ENCODE data around the gene F12. TPM values are rescaled to one million over a fixed set of nuclear protein-coding genes. Genes with fewer than 3 reads are reported as not detected.

The F12 gene
- total RNA-seq, 4 donors from 2014 or later = 0.27 to 0.89 TPM; not detected in 2

DNA sequence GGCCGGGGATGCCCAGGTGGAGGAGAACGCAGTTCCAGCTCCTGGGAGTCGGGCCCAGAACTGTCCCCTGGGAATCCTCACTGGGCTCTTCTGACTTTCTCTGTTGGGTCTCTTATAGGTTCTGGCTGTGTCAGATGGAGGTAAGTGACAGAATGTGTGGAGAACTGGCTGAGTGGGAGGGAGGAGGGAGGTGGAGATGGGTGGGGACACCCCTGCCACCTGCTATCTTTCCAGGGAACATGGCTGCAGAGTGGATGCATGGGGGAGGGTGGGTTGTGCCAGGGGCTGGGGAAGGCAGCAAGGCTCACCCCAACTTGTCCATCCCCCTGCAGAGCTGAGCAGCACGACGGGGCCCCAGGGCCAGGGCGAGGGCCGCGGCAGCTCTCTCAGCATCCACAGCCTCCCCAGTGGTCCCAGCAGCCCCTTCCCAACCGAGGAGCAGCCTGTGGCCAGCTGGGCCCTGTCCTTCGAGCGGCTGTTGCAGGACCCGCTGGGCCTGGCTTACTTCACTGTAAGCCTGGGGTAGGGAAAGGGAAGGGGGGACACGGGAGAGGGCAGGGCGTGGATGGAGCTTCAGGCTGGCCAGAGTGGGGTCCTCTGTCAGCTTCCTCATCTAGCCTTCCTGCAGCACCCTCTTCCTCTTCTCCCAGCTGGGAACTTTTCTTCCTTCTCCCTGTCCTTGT is 43.4 kb downstream of the F12 start:
- WGBS, 2 donors (ENCODE audit: low coverage in 1 of 2) = 22 to 40% methylated on average over 7 of the region's 14 CpGs
- no peak for ATAC-seq

DNA sequence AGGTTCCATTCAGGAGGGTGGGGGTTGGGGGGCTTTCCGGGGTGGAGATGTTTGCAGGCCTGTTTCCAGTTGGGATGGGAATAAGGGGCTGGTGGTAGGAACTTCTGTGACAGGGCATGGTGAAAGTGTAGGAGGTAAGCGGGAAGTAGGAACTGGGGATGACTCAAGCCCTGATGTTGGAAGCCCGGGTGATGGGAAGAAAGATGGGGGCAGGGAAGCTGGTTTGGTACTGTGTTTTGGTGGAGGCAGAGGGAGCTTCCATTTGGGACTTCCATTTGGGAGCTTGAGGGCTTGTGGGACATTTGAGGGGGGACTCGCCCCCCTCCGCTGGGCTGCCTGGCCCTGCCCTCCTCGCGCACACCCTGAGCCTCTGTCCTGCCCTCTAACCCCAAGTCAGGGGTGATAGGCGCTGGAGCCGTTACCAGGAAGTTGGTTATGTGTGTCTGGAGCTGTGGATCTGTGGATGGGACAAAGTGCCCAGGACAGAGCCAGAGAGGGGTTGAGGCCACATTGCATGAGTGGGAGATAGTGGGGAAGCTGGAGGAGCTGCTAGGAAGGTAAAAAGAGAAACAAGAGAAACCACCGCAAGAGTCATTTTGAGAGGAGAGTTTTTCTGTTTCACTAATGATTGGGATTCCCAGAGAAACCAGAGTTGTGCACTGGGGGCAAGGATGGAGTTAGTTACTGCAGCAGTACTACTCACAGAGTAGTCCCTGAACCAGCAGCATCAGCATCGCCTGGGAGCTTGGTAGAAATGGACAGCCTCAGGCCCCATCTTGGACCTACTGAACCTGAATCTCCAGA is 45.0 kb downstream of the F12 start:
- 65 to 69% methylated on average over 2 to 5 of the region's 11 CpGs for WGBS, 2 donors (ENCODE audit: low coverage in 1 of 2)
- no peaks in the 10 kb centered on the region for H3K9me3 ChIP-seq
- no peak for TF ChIP-seq POLR2A (IDR thresholded peaks at IDR 0.05)
- TF ChIP-seq POLR2AphosphoS5 (IDR thresholded peaks at IDR 0.05) = no peak
- no peak for TF ChIP-seq EP300 (IDR thresholded peaks at IDR 0.05)
- TF ChIP-seq, protein P1, sequence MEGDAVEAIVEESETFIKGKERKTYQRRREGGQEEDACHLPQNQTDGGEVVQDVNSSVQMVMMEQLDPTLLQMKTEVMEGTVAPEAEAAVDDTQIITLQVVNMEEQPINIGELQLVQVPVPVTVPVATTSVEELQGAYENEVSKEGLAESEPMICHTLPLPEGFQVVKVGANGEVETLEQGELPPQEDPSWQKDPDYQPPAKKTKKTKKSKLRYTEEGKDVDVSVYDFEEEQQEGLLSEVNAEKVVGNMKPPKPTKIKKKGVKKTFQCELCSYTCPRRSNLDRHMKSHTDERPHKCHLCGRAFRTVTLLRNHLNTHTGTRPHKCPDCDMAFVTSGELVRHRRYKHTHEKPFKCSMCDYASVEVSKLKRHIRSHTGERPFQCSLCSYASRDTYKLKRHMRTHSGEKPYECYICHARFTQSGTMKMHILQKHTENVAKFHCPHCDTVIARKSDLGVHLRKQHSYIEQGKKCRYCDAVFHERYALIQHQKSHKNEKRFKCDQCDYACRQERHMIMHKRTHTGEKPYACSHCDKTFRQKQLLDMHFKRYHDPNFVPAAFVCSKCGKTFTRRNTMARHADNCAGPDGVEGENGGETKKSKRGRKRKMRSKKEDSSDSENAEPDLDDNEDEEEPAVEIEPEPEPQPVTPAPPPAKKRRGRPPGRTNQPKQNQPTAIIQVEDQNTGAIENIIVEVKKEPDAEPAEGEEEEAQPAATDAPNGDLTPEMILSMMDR (IDR thresholded peaks at IDR 0.05) = no peak
- peaks cover under 1% of the 10 kb centered on the region for H3K27me3 ChIP-seq
- H3K36me3 ChIP-seq = no peaks in the 10 kb centered on the region
- peaks cover 0 to 70% (median 29%) of the 10 kb centered on the region in 3 donors for H3K4me1 ChIP-seq
- no peak overlapping the region for H3K4me3 ChIP-seq
- no peak overlapping the region for H3K27ac ChIP-seq
- ATAC-seq = no peak

More for the DNA sequence above, 43.4 kb downstream of the F12 start:
- Histone ChIP-seq H3K4me3 (peak overlapping the region in 1 of 2 donors; percentile 59), H3K9me3 (no peaks in the 10 kb centered on the region), H3K4me1 (peaks cover 0 to 86% (median 29%) of the 10 kb centered on the region in 3 donors), H3K27ac (peak overlapping the region; percentile 74 to 94 (median 92)), H3K27me3 (no peaks in the 10 kb centered on the region), H3K36me3 (no peaks in the 10 kb centered on the region)
- no peak for TF ChIP-seq POLR2AphosphoS5 (IDR thresholded peaks at IDR 0.05)
- no peak for TF ChIP-seq POLR2A (IDR thresholded peaks at IDR 0.05)
- TF ChIP-seq, protein P1 (IDR thresholded peaks at IDR 0.05) = no peak
- TF ChIP-seq EP300 (IDR thresholded peaks at IDR 0.05) = no peak

DNA sequence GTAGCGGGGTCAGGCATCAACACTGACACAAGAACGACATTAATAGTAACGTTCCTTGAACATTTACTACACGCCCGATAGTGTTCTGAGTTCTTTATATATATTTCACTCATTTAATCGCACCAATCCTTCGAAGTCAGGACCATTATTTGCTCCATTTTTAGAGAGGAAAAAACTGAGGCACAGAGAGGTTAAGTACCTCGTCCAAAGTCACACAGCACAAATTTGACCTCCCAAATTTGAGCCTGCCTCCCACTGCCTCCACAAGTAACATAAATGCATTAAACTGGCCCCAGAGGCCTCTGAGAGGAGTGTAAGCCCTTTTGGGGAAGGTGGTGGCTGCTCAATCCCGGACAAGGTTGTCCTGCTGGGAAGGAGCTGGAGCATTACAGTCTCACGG is 45.8 kb downstream of the F12 start:
- no peak for ATAC-seq
- no peak for TF ChIP-seq POLR2AphosphoS5 (IDR thresholded peaks at IDR 0.05)
- TF ChIP-seq, protein P1 (IDR thresholded peaks at IDR 0.05) = no peak
- no peak for TF ChIP-seq EP300 (IDR thresholded peaks at IDR 0.05)
- TF ChIP-seq POLR2A (IDR thresholded peaks at IDR 0.05) = no peak
- Histone ChIP-seq H3K27me3 (peaks cover 7% of the 10 kb centered on the region), H3K9me3 (no peaks in the 10 kb centered on the region), H3K4me3 (peak overlapping the region in 1 of 2 donors; percentile 51), H3K4me1 (peaks cover 0 to 63% (median 29%) of the 10 kb centered on the region in 3 donors), H3K27ac (no peak overlapping the region), H3K36me3 (no peaks in the 10 kb centered on the region)
- WGBS, 2 donors (ENCODE audit: low coverage in 1 of 2) = 24 to 31% methylated on average over 9 to 10 of the region's 10 CpGs

DNA sequence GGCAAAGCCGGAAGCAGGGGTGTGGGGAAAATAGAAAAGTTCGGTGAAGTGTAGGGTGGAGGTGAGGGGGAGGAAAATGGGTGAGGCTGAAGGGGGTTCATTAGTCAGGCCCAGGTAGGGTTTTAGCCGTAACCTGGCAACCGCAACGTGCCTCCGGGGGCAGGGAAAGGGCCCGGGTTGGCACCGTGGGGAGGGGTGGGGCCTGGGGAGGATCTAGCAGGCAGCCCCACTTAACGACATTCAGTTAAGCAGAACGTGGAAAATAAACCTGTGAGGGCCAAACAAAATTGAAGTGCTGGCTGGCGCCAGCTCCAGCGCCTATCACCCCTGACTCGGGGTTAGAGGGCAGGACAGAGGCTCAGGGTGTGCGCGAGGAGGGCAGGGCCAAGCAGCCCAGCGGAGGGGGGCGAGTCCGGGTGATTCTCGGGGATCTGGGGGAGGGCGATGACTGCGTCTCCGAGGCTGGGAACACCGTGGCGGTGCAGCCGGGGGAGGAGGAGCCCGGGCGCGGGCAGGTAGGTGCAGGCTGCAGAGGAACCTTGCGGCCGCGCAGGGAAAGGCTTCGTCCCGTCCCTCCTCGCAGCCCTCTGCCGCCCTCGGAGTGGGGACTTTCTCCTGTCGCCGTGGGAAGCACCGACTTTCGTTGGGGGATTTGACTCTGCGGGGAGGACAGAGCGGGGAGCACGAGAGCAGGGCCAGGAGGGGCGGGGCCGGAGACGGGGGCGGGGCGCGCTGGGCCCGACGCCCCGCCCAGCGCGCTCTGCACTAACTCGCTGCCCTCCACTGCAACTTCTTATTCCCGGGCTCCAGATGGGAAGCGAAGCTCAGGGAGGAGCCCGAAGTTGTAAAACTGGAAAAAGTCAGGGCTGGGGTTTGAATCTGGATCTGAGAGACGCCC is 46.5 kb downstream of the F12 start:
- Histone ChIP-seq H3K27me3 (peaks cover 12% of the 10 kb centered on the region), H3K27ac (peak overlapping the region in 3 of 4 donors; percentile 8 to 48 (median 13)), H3K9me3 (no peaks in the 10 kb centered on the region), H3K4me1 (peaks cover 0 to 56% (median 26%) of the 10 kb centered on the region in 3 donors), H3K36me3 (no peaks in the 10 kb centered on the region), H3K4me3 (peak overlapping the region; percentile 7 to 51)
- WGBS, 2 donors (ENCODE audit: low coverage in 1 of 2) = 20 to 34% methylated on average over 7 to 18 of the region's 59 CpGs
- TF ChIP-seq POLR2A (IDR thresholded peaks at IDR 0.05) (no peak), EP300 (IDR thresholded peaks at IDR 0.05) (no peak), POLR2AphosphoS5 (IDR thresholded peaks at IDR 0.05) (no peak)
- TF ChIP-seq, protein P1 (IDR thresholded peaks at IDR 0.05) = no peak
- peak; percentile 40 for ATAC-seq

All from gastroesophageal sphincter (tissue), 4 donors.